GM21529 (cell line): ENCODE measurements around the gene BAIAP2.

Experiments
- ATAC-seq: cut with Tn5 transposase; IDR thresholded peaks from one replicate; pipeline ENCODE4 v1.9.1; 2021; ENCODE audit not compliant: unreplicated experiment

BAIAP2 gene

DNA sequence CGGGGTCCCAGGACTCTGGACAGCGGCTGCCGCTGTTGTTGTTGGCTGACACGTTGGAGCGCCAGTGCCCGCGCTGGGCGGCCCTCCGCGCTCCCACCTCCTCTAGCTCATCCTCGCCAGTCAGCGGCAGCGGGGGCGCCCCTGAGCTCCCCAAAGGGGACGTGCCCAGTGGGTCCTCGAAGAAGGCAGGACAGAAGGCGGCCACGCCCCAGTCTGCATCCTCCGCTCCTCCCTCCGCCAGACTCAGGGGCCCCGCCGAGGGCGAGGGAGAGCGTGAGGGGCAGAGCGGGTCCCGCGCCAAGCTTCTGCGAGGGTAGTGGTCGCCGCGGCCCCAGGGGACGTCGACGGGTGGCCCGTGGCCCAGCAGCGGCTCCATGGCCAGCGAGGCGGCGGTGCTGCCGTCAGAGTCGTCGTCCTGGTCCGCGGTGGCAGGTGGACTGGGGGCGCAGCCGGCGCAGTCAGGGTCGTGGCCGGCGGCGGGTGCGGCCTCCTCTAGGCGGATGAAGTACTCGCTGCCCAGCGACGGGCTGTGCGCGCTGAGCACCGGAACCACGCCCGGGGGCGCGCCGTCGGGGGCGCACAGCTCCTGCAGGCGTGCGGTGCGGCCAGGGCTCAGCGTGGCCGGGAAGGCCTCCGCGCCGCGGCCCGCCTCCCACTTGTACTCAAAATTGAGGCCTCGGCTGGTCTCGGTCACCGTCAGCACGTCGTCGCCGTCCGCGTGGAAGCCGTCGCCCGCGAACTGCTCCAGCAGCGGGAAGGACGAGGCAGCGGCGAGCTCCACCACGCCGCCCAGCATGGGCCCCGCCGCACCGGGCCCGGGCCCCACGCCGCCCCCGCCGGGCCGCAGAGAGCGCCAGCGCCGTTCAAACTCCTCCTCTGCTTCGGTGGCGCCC lies 87.1 kb downstream of the BAIAP2 start:
- no peak for ATAC-seq

DNA sequence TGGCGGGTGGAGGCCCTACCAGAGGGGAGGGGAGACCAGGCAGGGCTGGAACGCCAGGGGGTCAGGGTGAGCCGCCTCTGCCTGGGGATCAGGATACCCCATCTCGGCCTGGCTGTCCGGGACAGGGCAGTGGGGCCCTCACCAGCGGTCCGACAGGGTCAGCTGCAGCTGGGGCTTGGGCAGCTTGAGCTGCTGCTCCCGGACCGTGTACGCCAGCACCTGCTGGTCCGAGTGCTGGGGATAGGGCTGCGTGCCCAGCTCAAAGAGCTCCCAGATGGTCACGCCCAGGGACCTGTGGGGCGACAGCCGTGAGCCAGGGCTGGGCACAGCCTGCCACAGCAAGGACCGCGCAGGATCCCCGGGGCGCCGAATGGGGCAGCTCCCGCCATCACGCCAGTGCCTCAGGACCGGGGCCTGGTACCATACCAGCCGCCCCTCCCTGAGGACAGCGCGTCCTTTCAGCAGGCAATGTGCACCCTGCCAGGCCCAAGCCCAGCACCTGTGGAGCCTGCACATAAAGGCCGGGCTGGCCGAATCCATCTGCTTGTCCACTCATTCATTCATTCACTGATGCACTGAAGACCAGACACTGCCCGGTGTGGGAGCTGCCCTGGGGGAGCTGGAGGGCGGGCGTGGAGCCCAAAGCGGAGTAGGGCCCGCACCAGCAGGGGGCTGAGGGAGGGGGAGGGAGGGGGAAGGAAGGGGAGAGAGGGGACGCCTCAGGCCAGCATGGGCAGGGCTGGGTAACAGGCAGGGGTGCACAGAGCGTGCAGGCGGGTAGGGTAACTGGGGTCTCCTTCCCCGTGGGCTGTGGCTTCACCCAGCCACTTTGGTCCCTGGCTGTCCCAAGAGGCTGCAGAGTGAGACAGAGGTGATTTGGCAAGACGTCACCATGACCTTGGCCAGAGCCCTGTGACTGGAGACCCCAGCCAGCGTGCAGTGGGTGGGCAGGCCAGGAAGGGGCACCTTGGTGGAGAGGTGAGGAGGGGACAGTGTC lies 88.4 kb downstream of the BAIAP2 start:
- no peak for ATAC-seq

DNA sequence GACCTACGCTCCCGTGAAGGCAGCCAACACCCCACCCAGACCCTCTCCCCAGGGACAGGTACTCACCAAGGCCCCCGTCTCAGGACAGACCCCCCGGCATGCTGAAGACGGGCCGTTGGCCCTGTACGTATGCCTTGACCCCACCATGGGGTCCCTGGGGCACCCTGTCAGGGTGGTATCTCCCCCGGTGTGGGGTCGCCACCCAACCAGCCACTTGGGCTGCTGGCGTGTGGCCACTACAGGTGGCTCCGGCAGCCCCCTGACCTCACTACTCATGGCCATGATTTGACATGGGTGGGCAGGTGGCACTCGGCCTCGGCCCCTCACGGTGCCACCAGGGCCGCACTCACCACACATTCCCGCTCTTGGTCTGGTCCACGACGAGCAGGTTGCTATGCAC lies 89.4 kb downstream of the BAIAP2 start:
- no peak for ATAC-seq

DNA sequence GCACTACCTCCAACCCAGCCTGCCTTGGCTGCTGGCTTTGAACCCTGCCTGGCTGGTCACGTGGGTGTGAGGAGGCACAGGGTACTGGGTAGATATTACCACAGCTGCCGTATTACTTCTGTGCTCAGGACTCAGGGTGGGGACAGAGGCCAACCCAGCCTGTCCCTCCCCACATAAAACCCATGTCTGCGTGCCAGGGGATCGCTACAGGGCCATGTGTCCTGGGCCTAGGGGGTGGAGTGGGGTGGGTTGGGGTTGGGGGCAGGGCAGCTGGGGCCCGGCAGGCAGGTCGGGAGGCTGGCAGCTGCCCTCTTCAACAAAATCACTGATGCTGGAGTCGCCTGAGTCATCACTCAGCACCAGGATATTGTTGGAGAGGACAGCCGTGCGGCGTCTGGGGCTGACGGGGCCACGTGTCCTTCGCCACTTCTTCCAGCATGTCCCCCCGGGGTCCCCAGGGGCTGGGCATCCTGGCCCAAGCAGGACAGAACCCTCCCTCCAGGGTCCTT lies 90.7 kb downstream of the BAIAP2 start:
- ATAC-seq, result no peak

DNA sequence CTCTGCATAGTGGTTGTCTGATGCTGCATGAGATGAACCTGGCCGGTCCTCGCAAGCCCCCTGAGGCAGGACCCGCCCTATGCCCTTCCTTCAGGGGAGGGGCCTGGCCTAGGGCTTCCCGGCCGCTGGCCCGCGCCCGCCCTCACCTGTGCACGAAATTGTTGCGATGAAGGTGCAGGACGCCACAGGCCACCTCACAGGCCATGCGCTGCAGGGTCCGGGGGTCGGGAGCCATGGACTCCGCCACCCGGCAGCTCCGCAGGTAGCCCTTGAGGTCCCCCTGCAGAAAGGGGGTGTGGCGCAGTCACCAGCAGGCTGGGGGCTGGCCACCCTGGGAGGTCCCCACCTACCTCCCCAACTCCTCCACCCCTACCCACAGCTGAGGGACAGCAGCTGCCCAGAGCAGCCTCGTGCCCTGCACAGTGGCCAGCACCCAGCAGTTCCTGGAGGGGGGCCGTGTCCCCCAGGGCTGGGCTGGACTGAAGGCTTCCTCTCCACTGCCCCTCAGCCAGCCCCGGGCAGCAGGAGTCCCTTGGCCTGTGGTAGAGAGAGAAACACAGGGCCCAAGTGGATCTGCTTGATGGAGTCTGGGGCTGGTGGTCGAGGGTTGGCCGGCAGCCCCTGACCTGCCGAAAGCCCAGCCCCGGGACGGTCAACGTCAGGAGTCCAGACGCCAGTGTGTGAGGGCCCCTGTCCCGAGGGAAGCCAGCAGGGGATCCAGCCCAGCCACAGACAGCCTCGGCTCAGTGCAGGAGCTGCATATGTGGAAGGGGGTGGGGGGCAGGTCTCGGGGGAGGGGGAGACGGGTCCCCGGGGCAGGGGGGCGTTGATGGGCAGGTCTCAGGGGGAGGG lies 91.6 kb downstream of the BAIAP2 start:
- no peak for ATAC-seq

DNA sequence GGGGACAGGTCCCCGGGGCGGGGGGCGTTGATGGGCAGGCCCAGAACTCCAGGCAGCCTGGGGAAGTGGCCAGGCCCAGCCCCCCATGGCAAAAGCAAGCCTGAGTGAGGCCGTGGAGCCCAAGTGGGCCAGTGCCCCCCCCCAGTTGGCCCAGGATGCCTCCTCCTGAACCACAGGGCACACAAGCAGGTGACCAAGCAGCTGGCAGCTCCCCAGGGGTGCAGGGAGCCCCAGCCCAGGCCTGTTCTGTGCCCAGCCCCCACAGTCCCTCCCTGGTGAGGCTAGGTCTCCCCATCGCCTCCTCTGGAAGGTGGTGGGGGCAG lies 92.1 kb downstream of the BAIAP2 start:
- ATAC-seq, result no peak

DNA sequence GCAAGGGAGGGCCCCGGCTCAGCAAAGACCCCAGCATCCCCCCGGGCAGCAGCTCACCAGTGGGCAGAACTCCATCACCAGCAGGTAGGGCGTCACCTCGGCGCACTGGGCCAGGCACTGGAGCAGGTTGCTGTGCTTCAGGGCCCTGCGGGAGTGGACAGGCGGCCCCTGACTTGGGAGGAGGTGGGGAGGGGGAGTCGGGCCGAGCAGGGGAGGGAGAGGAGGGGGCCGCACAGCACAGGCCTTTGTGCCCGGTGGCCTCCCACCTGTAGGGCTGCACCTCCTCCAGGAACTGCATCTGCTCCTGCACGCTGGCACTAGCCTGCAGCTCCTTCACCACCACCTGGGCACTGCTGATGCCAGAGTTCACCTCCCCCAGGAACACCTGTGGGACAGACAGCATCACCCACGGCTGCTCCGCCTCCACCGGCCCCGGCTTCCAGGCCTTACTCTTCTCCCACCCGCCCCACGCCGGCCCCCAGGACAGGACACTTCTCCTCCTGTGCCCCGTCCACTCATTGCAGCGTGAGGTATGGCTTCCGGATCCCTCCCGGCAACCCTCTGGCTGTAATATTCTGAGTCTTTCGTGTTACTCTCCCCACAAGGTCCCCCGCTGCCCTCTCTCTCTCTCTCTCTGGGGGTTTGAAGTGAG lies 92.7 kb downstream of the BAIAP2 start:
- no peak for ATAC-seq

DNA sequence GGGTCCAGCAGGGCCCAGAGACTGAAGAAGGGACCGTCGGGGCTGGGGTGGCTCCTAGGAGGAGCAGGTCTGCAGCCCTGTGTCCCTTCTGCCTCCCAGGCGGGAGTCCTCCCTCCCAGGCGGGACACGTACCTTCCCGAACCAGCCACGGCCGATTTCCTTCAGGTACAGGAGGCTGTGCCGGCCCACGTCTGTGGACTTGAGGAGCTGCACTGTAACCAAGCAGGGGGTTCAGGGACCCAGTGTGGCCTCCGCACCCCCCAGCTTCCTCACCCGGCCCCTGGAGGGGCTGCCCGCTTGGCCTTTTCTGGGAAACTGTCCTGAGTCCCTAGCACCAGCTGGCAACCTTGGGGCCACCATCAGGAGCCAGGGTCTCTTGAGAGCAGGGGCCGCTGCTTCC lies 93.4 kb downstream of the BAIAP2 start:
- ATAC-seq, result no peak

DNA sequence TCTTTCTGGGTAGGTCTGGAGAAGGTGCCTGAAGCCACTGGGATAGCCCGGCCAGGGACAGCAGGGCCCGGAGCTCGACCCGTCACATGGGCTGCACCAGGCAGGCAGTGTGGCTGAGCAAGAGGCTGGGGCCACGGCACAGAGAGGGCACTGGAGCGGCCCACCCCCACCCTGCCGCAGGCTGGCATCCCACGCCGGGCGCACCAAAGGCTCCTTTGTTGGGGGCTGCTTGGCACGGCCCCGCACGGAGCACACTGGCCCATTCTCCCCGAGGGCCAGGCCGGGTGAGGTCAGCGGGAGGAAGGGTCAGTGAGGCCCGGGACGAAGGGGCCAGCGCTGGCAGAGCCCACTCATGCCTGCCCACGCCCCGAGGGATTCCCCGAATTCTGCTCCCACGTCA lies 93.8 kb downstream of the BAIAP2 start:
- ATAC-seq, result no peak

DNA sequence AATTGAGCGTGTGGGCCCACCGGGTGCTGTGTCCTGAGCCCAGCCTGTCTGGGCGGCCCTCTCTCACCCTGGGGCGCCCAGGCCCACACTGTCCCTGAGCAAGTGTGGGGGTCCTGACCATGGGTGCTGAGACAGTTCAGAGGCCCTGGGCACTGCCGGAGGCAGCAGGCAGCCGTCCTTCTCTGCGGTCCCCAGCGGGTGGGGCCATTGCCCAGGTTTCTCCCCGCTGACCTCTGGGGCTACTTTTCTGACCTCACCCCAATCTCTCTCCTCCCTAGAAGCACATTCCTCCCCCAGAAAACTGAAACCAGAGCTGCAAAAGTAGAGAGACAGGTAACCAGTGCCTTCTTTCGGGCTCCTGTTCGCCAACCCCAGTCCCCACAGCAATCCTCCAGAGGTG lies 94.3 kb downstream of the BAIAP2 start:
- no peak for ATAC-seq

DNA sequence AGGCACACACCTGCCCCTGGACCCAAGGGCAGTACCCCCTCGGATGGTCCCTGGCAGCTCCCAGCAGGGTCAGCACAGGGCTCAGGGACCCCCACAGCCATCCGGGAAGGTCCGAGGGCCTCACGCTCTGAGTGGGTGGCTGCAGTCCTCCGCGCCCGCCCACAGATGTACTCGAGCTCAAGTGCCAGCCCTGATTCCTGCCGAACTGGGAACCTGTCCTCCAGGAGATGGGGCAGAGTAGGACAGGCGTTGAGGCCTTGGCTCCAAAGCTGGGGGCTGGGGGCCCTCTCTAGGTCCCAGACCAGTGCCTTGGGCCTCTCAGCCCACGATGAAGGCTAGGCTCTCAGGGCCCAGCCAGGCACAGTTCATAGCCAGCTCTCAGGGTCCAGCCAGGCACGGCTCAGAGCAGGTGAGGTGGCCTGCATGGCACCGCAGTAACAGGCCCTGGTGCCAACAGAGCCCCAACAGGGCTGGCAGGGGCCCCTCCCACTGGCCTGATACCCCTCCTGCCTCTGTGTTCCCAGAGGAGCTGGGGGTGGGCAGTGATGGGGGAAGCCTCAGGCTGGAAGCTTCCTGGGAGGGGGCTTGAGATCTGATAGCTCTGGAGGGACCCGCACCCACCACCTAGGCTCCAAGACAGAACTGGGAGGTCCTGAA lies 94.9 kb downstream of the BAIAP2 start:
- ATAC-seq, result no peak

DNA sequence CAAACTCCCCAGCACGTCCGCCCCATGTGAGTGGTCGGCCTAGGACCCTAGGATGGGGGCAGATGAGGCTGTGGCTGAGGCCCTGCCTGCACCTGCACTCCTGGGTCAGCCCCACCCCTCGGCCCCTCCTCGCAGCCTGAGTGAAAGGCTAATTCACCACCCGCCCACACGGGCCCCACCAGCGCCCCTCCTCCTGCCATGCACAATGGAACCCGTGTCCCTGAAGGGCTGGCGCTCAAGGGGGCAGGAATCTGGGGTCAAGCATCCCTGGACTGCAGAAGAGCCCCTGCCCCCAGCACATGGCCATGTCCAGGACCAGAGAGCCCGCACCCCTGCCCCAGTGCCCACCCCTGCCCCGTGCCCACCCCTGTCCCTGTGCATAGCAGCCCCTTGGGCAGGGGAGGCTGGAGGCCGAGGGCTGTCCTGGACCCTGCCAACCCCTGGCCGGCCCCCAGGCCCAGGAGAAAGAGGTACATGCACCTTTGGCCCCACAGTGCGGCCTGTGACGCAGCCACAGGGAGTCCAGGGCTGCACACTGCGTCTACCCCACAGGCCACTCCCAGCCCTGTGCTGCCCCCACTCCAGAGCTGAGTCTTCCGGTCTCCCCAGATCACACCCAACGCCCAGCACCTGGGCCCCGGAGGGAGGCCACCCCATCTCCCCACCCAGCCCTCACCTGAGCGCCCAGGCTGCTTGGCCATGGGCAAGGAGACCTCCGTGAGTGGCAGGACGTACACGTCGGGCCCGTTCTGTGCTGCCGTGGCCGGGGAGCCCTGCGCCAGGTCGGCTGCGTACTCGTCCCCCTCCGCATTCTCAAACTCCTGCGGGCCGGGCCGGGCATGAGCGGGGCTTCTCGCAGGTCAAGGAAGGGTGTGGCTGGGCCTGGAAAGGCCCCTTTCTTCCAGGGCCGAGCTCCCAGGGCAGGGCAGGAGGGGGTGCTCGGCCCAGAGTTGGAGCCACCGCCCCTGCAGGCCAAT lies 95.7 kb downstream of the BAIAP2 start:
- ATAC-seq, result no peak

DNA sequence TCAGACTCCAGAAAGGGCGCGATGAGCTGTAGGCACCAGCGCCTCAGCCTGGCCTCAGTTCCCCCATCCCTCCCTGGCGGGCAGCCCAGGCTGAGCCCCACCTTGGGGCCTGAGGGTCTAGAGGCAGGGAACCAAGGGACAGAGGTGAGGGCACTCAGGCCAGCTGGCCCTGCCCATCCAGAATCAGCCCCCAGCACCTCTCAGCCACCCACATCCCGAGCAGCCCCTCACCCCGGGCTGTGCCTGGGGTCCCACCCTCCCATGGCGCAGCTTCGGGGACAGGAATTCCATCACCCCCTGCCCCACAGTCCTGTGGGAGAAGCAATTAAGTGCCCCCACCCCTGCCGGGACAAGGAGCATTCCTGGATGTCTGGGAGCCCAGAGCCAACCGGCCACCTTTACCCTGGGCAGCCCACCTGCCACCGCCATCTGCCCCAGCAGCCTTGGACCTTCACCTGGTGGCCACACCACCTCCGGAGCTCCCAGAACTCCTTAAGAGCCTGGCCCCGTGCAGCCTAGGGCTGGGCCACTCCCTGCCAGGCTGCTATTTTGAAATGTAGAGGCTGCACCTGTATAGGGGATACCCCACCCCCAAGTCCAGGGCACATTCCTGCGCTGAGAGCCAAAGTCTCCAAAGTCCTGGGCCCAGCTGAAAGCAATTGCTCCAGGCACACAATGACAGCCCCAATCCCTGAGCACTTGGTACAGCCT lies 96.7 kb downstream of the BAIAP2 start:
- no peak for ATAC-seq

DNA sequence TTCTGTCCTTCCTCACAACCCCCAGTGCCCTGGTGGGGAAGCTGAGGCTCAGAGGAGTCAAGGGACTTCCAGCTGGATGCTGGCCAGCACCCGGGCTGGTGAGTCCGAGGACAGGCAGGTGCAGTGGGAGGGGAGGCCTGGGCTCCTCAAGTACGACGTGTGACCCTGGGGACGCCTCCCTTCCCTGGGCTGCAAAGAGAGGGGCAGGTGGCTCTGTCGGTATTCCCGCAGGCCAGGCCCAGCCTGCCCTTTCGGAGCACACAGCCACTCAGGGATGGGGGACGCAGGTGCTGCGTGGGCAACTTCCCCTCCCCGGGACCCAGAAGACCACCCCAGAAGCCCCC lies 97.2 kb downstream of the BAIAP2 start:
- no peak for ATAC-seq

DNA sequence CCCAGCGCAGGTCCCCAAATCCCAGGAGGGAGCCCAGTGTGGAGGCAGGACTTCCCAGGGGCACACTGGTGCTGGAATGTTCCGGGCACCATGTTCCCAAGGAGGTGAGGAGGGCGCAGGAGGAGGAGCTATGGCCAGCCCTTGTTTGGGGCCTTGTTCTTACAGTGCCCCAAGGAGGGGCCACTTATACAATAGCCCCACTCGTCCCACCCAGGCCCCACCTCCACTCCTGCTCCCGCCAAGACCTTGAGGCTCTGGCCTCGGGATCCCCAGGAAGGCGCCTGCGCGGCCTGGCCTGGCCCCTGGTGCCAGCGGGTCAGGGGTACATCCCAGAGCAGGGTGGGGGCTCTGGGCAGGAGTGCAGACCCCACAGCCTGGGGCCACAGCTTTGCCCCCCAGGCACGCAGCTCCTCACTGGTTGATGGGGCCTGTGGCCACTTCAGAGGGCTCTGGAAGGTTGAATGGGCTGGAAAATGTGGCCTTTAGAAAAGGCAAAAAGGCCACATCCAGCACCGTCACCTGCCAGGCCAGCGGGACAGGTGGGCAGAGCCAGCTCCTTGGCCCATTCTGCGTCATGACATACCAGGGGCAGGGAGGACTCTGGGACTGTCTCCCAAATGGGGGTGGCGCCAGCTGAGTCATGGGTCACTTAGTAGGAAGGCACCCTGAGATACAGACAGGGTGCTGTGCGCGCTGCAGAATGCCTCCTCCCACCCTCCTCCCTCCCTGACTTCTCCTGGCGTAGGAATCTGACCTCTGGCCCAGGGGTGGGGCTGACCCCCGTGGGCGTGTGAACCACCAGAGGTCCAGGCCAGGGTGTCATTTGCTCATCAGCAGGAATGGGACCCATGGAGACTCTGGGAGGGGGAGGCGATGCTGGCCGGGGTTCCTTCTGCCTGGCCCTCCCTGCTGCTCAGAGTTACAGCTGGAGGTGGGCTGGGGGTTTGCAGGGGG lies 98.1 kb downstream of the BAIAP2 start:
- ATAC-seq, result no peak

DNA sequence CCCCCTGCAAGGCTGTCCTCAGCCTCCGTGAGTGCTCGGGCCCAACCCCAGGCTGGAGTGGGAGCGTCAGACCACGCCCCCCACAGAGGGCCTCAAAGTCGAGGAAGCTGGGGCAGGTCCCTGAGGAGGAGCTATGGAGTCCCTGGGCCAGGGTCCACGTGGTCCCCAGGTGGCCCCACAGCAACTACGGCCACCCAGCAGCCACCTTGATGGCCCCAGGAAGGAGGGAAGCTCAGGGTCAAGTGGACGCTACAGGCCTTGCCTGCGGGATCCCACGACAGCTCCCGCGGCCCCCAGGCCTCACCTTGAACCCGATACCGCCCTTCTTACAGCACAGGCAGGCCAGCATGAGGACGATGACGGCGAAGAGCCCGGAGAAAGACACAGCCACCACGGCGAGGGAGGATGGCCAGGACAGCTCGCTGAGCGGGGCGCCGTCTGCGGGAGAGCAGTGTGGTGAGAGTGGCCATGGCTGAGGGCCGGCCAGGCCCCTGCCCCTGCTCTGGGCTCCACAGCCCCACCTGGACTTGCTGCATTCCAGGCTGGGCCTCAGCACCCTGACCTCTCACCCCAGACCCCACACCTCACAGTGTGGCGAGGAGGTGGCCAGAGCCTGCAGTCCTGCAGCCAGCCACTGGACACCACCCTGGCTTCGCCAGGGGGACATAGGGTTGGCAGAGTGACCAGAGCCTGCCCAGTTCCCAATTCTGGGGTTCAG lies 99.3 kb downstream of the BAIAP2 start:
- ATAC-seq, result no peak
